Stimulated activated CD8-positive, alpha-beta memory T cell treated with anti-CD3 and anti-CD28 coated beads, Interleukin-2, amount 100 ng/mL, for 1 hour (primary cell): Measurements from ENCODE around the gene ZNF358.
A peak's percentile ranks its signal among the peaks of the same experiment; 100 is the strongest.

Experiments
- DNase-seq, 2 donors: peaks; one replicate each; pipeline ENCODE4 v3.0.0-alpha.2; 2020; ENCODE audit warnings: low read depth in 2 of 2

Gene ZNF358

GRCh38 chr19:7515645-7516151, at the start of gene ZNF358:
ZNF358 (plus strand) TSS chr19:7516103; CDS start chr19:7519243, 3,140 bp downstream.
- no peak for DNase-seq

GRCh38 chr19:7467009-7467989, 48.6 kb upstream of the ZNF358 start:
- DNase-seq, result no peak

- DNase-seq, result no peak
Measured at GRCh38 chr19:7468840-7469239, 47.1 kb upstream of the ZNF358 start.

DNA sequence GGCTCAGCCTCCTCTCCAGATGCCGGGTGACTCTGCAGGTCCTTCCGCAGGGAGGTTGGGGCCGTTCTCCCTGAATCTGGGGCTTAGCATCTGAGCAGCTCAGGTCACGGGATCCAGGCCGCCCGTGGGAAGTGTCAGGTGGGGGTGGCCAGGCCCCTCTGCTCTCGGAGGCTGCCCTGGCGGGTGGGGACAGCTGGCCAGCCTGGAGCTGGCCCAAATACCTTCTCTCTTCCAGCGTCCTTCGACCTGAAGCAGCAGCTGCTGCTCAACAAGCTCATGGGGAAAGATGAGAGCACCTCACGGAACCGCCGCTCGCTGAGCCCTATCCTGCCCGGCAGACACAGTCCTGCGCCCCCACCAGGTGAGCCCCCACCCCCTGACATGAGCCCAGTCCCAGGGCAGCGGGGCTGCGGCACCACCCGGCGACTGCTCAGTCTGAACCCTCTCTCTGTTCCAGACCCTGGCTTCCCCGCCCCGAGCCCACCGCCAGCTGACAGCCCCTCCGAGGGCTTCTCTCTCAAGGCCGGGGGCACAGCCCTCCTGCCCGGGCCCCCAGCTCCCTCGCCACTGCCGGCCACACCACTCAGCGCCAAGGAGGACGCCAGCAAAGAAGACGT, 46.1 kb upstream of the ZNF358 start:
- no peak for DNase-seq

GRCh38 chr19:7470540-7471305, 45.2 kb upstream of the ZNF358 start:
- no peak for DNase-seq

- DNase-seq, result no peak
Measured at GRCh38 chr19:7471696-7472615, 43.9 kb upstream of the ZNF358 start.

- no peak for DNase-seq
Measured at GRCh38 chr19:7475665-7476064, 40.2 kb upstream of the ZNF358 start.

GRCh38 chr19:7476241-7476640, 39.7 kb upstream of the ZNF358 start:
- DNase-seq, result no peak

- DNase-seq, result no peak
Measured at GRCh38 chr19:7476777-7477494, 39.0 kb upstream of the ZNF358 start.

DNA sequence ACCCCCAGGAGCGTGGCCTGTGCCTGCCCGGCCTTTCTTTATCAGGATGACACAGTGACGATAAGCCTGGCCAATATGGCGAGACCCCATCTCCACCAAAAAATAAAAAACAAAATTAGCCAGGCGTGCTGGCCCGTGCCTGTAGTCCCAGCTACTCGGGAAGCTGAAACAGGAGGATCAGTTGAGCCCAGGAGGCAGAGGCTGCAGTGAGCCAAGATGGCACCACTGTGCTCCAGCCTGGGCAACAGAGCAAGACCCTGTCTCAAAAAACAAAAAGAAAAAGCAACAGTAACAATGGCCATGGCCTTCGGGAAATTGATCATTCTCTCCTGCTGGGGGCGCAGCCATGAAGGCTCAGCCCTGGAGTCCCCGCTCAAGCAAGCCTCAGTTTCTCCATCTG, 38.1 kb upstream of the ZNF358 start:
- DNase-seq, result no peak

DNA sequence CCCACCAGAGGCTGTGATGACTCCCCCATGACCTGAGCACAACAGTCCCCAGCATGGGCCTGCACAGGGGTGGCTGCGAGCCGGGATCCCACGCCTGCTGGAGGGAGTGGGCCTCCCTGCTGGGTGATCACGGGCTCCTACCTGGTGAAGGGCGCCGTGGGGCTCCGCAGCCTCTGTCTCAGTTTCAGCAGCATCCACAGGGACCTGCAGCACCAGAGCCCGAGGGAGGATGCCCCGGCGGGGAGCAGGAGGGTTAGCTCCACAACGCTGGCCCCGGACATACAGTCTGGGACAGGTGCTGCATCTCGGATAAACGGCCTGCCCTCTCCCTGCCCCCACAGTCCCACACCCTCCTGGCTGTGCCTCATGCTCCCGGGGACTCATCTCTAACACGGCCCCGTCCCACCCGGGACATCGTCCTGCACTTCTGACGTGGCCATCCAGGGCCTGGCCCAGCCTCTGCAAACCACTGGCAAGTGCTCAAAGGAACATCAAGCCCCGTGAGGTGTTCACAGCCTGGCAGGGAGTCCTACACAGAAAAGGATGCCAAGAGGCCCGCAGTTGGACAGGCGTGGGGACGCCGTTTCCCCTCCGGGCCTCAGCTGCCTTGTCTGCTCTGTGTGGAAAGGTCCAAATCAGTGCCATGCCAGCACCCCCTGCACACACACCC, 37.6 kb upstream of the ZNF358 start:
- no peak for DNase-seq

GRCh38 chr19:7478843-7479227, 37.1 kb upstream of the ZNF358 start:
- no peak for DNase-seq

DNA sequence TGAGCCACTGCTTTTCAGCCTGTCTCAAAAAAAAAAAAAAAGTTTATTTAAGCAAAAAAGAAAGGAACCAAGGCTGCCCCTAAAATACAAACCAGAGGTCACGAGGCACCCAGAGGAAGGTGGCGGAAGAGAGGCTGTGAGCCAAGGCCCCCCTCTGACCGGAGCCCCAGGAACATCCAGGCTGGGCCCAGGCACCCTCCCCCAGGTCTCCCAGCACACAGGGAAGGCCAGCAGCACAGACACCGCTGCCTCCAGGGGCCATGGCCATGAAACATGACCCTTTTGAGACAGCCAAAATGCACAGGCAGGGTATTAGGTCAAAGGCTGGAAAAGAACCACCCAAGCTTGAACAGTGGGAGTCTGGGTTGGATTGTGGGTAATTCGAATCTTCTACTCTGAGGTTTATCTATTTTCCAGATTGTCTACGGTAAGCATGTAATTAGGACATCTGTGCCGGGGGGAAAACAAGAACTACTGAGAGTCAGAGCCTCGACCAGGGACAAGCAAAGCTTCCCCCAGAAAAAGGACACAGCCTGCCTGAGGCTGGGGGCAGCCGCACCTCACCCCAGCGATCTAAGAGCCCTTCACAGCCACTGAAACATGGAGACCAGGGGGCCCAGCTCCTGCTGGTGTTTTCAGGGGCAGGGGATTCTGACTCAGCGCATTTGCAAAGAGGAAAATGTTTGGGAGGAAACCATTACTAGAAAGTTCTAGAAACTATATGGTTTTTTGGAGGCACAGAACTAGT, 35.5 kb upstream of the ZNF358 start:
- no peak for DNase-seq

DNA sequence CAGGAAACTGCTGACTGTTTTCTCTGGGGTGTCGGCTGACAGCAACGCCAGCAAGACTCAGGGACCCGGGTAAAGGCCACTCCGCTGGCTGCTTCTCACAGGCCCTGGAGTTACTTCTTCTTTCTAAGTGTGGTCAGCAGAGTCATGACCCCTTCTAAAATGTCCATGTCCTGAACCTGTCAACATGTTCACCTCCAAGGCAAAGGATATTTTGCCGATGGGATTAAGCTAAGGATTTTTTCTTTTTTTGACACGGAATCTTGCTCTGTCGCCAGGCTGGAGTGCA, 35.0 kb upstream of the ZNF358 start:
- DNase-seq, result no peak

- DNase-seq, result no peak
Measured at GRCh38 chr19:7482584-7483439, 33.1 kb upstream of the ZNF358 start.

- DNase-seq, result no peak
Measured at GRCh38 chr19:7483720-7484201, 32.1 kb upstream of the ZNF358 start.

- DNase-seq, result no peak
Measured at GRCh38 chr19:7486923-7487322, 29.0 kb upstream of the ZNF358 start.

DNA sequence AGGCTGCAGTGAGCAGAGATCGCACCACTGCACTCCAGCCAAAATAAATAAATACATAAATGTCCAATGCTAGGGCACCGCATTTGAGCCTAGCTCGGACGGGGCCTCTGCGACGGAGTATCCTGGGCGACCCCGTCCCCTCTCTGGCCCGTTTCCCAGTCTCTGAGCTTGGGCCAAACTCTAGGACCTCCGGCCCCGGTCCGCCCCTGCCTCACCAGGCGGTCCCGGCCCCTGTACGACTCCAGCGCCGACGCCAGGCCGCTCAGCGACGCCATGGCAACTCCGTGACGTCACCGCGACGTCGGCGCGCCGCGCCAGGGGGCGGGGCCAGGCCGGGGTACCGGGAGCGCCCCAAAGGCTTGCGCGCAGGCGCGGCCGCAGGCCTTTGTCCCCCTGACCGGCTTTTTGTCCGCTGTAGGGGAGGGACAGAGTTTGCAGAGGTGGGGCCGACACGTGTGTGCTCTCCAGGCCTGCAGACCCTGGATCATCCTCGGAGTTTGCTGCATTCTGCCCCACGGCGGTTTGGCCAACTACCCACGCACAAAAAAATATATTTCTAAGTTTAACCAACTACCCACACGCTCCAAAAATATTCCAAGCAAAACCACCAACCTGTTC, 27.1 kb upstream of the ZNF358 start, which contains the start of gene PEX11G:
Gene PEX11G (minus strand): TSS at position 300 of the 618 bp plus-strand sequence. CDS start 25 bp downstream, at position 275.
- DNase-seq, result peak; percentile 83 to 85
